Chondrocyte (in vitro differentiated cells): ENCODE results near the gene IQCB1. TPM values are rescaled to one million over a fixed set of nuclear protein-coding genes. Genes with fewer than 3 reads are reported as not detected.

Experiments used
- DNase-seq: peaks from one replicate; pipeline ENCODE4 v3.0.0; 2021; ENCODE audit warnings: mixed read lengths, low spot score
- H3K27ac Mint-ChIP-seq: one replicate; pipeline ENCODE4 v1.8.0; 2021; ENCODE audit warnings: mild to moderate bottlenecking, moderate library complexity, mixed read lengths; ENCODE audit not compliant: unreplicated experiment
- H3K27me3 Mint-ChIP-seq: 2 replicates; pipeline ENCODE4 v1.8.0; 2021; ENCODE audit warnings: low read depth, mixed read lengths
- H3K36me3 Mint-ChIP-seq: 2 replicates; pipeline ENCODE4 v1.8.0; 2021; ENCODE audit warnings: low read depth, mixed read lengths
- H3K4me1 Mint-ChIP-seq: 2 replicates; pipeline ENCODE4 v1.8.0; 2021; ENCODE audit warnings: low read depth, mild to moderate bottlenecking, mixed read lengths
- H3K4me3 Mint-ChIP-seq: one replicate; pipeline ENCODE4 v1.8.0; 2021; ENCODE audit warnings: mild to moderate bottlenecking, moderate library complexity, mixed read lengths; ENCODE audit not compliant: unreplicated experiment
- H3K9me3 Mint-ChIP-seq: 2 replicates; pipeline ENCODE4 v1.8.0; 2021; ENCODE audit warnings: low read depth, mixed read lengths
- CTCF ChIP-seq: fragments of 200-600 bp; sonication (generic); IDR thresholded peaks from 2 replicates; pipeline ENCODE4 v1.5.0; 2021; ENCODE audit warnings: antibody characterized with exemption, mild to moderate bottlenecking, moderate library complexity
- total RNA-seq: library from RNA; stranded (reverse); gene quantifications from 3 replicates; pipeline ENCODE4 v1.2.1, GENCODE V29; 2021

Gene IQCB1
- total RNA-seq, 1 donor from 2014 or later: 12.6 TPM

GRCh38 chr3:121844892-121845291, 10.0 kb upstream of the IQCB1 start:
- Mint-ChIP-seq H3K4me3 (no peak overlapping the region), H3K27me3 (no peaks in the 10 kb centered on the region), H3K4me1 (no peaks in the 10 kb centered on the region), H3K27ac (no peak overlapping the region), H3K36me3 (peaks cover 7% of the 10 kb centered on the region), H3K9me3 (no peaks in the 10 kb centered on the region)
- no peak for DNase-seq
- no peak for TF ChIP-seq CTCF

DNA sequence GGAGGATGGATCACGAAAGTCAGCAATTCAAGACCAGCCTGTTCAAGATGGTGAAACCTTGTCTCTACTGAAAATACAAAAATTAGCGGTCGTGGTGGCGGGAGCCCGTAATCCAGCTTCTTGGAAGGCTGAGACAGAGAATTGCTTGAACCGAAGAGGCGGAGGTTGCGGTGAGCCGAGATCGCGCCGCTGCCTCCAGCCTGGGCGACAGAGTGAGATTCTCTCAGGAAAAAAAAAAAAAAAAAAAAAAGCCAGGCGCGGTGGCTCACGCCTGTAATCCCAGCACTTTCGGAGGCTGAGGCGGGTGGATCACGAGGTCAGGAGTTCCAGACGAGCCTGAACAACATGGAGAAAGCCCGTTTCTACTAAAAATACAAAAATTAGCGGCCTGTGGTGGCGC, 5.1 kb upstream of the IQCB1 start:
- TF ChIP-seq CTCF: no peak
- Mint-ChIP-seq H3K27me3 (no peaks in the 10 kb centered on the region), H3K4me3 (no peak overlapping the region), H3K4me1 (peaks cover 11% of the 10 kb centered on the region), H3K36me3 (peaks cover 2% of the 10 kb centered on the region), H3K27ac (no peak overlapping the region), H3K9me3 (no peaks in the 10 kb centered on the region)
- no peak for DNase-seq

GRCh38 chr3:121836481-121836880, 1.6 kb upstream of the IQCB1 start:
- Mint-ChIP-seq H3K4me1 (peaks cover 26% of the 10 kb centered on the region), H3K4me3 (no peak overlapping the region), H3K36me3 (peaks cover 3% of the 10 kb centered on the region), H3K27me3 (no peaks in the 10 kb centered on the region), H3K27ac (no peak overlapping the region), H3K9me3 (no peaks in the 10 kb centered on the region)
- DNase-seq: no peak
- no peak for TF ChIP-seq CTCF

GRCh38 chr3:121836064-121836463, 1.2 kb upstream of the IQCB1 start:
- H3K4me1 Mint-ChIP-seq: peaks cover 26% of the 10 kb centered on the region
- H3K36me3 Mint-ChIP-seq: peaks cover 4% of the 10 kb centered on the region
- no peak for DNase-seq
- peak overlapping the region; percentile 99 for H3K4me3 Mint-ChIP-seq
- no peak overlapping the region for H3K27ac Mint-ChIP-seq
- H3K9me3 Mint-ChIP-seq: no peaks in the 10 kb centered on the region
- no peaks in the 10 kb centered on the region for H3K27me3 Mint-ChIP-seq
- no peak for TF ChIP-seq CTCF

GRCh38 chr3:121835465-121835801, 573 bp upstream of the IQCB1 start:
- no peaks in the 10 kb centered on the region for H3K9me3 Mint-ChIP-seq
- peaks cover 4% of the 10 kb centered on the region for H3K36me3 Mint-ChIP-seq
- no peak for DNase-seq
- no peaks in the 10 kb centered on the region for H3K27me3 Mint-ChIP-seq
- peaks cover 26% of the 10 kb centered on the region for H3K4me1 Mint-ChIP-seq
- peak overlapping the region; percentile 99 for H3K4me3 Mint-ChIP-seq
- no peak for TF ChIP-seq CTCF
- H3K27ac Mint-ChIP-seq: peak overlapping the region; percentile 92
